Endometrial microvascular endothelial cells (primary cell): ENCODE results near the gene CARD11. TPM values are rescaled to one million over a fixed set of nuclear protein-coding genes. Genes with fewer than 3 reads are reported as not detected.
"Not testable (repeated sequence)": the region's sequence is repeated elsewhere in the genome, so short reads cannot be mapped to it uniquely, and the experiment has no call there.

Source experiments
- in situ Hi-C: cut with HindIII; loops from 2 replicates; pipeline ENCODE4 v1.10.0; 2017; ENCODE audit warnings: low sequenced_read_pairs, low pct_unique_long_range_greater_than_20kb; ENCODE audit errors: inconsistent ontology term
- total RNA-seq: library from RNA; depleted of rRNA; stranded (reverse); fragments of >200 nt; gene quantifications from one replicate; pipeline ENCODE4 v1.2.3, GENCODE V29; 2015; ENCODE audit errors: inconsistent ontology term

The CARD11 gene
- total RNA-seq, 1 donor from 2014 or later: 1.9 TPM

DNA sequence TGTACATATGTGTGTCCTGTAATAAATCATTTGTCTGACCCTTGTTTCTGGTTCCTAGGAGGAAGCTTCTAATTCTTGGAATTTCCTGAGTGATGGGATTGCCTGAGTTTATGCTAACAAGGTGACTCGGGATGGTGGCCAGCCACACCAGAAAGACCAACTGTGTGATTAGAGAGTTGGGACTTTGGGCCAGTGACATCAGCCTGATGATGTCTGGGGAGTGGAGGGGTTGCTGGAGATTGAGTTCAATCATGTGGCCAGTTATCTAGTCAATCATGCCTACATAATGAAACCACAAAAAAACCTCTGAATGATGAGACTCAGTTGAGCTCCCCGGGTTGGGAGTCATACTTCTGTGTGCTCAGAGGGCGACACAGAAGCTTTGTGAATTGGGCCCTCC, 23.5 kb upstream of the CARD11 start:
- in situ Hi-C loops: no loop called here

DNA sequence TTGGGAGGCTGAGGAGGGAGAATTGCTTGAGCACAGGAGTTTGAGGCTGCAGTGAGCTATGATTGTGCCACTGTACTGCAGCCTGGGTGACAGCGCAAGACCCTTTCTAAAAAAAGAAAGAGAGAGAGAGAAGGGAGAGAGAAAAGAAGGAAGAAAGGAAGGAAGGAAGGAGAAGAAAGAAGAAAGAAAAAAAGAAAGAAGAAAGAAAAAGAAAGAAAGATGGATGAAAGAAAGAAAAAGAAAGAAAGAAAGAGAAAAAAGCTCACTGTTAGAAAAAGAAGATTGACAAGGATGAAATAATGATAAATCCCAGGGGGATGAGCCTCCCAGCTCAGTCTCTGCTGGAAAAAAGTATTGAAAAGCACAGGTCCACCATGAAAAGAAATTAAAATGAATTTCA, 22.8 kb upstream of the CARD11 start:
- in situ Hi-C loops: no loop called here

DNA sequence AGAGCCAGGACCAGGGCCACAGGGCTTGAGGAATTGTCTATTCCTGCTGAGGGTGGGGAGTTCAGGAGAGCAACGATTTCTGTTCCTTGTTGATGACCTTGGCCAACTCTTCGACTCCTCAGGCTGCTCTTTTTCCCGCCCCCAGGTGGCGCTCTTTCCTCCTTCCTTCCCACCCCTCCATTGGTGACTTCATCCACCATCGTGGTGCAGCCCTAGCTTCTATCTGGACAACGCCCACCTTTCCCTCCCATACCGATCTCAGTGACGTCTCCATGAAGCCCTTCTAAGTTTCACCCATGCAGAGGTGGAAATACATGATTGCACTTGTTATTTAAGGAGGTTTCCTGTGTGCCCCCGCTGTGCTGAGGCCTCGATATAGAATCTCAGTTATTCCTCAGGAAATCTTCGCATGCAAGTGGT, 22.1 kb upstream of the CARD11 start:
- in situ Hi-C loops: no loop called here

DNA sequence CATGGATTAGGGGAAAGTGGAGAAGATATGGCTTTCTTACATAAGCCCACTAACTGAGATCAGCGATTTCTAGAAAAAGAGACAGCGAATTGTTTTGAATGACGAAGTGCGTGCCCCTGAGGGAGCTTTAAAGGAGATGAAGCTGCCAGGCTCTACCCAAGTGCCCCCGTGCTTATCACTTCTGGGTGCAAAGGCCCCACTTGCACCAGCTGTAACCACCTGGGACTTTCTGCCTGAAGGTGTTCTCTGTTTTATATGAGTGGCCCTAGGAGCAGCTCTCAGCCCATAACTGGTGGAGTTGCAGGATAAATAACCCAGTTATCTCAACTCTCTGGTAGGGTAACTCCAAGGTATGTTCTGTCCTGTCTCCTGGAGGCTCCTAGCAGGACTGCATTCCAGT, 20.4 kb upstream of the CARD11 start:
- in situ Hi-C loops: no loop called here

DNA sequence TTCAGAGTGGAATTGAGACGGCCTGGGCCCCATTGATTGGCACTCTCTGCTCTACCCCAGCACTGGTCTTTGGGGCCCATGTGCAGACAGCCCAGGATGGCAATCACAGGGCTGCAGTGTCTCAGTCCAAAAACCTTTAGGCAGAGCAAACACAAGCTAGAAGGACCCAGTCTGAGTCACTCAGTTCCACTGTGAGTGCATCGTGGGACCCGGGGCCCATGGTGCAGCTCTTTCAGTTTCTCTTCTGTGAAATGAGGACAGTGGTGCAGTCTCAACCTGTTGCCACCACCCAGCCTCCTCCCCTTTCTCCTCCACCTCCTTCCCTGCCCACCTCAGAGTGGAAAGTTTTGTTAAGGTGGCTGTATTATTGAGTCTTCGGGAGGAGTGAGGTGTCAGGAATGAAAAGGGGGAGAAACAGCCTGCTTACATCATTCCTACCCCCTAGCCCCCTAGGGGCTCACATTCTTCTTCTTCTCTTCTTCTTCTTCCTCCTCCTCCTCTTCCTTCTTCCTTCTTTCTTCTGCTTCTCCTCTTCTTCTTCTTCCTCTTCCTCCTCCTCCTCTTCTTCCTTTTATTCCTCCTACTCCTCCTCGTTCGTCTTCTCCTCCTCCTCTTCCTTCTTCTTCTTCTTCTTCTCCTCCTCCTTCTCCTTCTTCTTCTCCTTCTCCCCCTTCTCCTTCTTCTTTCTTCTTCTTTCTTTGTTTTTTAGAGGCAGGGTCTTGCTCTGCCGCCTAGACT, 19.5 kb upstream of the CARD11 start:
- in situ Hi-C loops: no loop called here

DNA sequence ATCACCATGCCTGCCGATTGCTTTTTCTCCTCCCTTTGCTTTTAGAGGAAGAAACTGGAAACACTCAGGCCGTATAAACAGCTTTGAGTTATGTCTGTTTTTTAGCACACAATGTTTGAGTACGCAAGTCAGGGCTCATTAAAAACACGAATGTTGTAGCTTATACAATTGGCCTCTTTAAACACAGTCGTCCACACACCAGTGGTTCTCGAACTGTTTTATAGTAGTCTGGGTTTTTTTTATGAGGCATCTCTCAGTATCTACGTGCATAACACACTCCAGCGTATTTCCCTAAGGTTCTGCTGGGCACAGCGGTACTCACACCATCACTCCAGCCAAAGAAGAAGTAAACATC, 13.4 kb upstream of the CARD11 start:
- in situ Hi-C loops: no loop called here

DNA sequence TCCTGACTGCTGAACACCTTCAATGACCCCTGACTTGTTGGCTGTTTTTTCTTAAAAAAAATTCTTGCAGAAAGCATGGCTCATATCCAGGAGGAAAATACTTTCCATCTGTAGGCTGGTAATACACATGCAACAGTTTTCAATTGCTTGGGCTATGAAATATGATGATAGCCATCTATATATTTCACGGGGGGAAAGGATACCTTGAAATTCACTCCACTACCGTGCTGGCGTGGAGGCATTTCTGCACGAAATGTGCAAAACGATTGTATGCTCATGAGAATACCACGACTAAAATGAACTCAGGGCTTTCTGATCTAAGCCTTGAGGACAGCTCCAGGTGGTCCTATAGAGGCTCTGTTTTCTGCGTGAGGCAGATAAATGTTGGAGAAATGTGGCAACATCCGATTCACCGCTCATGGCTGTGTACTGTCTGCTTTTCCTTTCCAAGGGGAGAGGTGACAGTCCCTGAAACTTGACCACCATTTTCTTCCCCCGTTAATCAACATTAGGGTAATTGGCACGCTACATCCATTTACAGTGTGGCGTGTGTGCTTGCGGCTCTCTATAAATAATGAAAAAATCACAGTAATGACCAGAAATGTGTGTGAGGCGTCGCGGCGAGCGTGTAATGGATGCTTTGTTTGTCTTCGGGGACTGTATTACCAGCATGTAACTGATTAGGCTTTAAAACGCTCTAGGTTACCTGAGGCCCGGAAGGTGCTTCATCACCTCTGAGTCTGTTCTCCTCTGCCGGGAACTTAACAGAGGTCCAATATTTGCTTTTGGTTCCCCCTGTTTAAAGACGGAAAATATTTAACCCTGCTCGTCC, 12.8 kb upstream of the CARD11 start:
- in situ Hi-C loops: no loop called here

DNA sequence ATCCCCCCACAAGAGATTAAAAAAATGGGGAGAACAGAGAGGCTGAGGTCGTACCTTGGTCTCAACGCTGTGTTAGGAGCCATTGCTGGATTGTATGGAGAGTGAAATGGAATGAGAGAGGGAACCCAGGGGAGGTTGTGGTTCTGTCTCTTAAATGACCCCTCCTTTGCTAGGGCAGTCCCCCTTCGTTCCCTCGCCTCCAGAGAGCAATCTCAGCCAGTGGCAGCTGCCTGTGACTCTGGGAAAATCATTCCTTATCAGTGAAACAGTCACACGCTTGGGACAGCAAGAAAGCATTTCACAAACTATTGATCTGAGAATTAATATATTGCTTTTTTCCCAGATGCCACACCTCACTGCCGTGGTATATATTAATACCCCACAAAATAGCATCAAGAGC, 12.0 kb upstream of the CARD11 start:
- in situ Hi-C loops: no loop called here

DNA sequence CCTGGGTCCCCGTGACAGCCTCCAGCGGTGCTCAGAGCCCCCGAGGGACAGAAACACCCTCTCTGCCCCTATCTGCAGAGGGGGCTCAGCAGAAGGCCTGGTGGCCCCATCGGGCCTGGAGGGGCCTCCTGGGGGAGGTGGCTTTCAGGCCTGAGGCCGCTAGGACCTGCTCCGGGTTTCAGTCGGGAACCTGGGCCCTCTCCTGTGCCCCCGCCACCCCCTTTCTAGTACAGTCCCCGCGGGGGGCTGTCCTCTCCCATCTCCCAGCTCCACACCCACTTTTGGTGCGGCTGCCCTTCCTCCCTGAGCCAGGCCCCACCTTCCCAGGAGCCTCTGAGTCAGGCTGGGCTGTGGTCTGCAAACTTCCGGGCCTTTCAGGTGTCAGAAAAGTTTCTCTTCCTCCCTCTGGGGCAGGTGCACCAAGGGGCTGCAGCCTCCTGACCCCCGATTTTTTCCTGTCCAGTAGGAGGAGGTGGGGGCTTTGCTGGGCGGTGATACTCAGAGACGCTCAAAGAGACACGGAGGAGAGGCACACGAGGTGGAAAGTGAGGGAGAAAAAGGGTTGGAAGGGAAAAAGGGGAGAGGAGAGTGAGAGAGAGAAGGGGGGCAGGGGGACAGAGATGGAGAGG, 692 bp downstream of the CARD11 start:
- in situ Hi-C loops: no loop called here

DNA sequence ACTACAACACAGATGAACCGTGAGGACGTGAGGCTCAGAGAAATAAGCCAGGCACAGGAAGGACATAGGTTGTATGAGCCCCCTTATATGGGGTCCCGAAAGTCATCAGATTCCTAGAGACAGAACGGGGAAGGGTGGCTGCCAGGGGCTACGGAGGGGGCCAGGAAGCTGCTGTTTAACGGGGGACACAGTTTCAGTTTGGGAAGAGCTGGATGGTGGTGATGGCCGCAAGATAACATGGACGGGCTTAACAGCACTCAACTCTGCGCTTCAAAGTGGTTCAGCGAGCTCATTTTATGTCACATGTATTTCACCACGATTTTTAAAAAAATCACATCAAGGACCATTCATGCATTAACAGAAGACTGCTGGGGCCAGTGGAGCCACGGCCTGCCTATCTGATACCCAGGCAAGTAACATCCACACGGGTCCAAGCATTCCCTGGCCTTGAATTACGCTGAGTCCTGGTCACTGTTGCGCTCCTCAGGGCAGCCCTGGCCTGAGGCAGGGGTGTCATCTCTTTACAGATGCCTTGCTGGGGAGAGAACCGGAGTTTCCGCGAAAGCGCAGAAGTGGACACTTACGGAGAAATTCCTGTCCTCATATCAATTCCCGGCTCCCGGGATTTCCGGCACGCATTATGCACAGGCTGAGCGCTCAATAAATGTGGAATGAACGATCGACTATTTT, 1.5 kb downstream of the CARD11 start:
- in situ Hi-C loops: no loop called here

DNA sequence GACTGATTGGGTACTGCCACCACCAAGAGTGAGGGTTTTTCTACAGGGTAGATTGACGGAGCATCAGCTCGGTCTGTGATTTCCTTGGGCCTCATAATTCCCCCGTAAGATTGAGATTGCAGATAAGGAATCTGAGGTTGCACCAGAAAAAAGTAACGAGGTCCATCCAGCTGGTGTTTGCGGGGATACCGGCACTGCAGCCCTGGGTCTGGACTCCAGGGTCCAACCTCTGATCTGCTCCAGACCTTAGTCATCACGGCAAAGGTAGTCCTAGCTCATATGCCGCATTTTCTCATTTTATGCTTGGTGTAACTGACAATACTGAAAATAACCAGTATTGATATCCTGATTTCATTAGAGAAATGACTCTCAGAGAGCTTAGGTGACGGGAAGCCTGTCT, 3.9 kb downstream of the CARD11 start:
- in situ Hi-C loops: no loop called here

DNA sequence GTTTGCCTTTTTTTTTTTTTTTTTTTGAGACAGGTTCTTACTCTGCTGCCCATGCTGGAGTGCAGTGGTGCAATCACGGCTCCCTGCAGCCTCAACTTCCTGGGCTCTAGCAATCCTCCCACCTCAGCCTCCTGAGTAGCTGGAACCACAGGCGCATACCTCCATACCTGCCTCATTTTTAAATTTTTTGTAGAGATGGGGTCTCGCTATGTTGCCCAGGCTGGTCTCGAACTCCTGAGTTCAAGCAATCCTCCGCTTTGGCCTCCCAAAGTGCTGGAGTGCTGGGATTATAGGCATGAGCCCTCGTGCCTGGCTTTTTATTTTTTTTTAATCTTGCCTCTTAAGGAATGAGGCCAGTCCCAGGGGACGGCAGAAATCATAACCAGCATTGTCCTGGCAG, 5.7 kb downstream of the CARD11 start:
- in situ Hi-C loops: not testable (repeated sequence)

DNA sequence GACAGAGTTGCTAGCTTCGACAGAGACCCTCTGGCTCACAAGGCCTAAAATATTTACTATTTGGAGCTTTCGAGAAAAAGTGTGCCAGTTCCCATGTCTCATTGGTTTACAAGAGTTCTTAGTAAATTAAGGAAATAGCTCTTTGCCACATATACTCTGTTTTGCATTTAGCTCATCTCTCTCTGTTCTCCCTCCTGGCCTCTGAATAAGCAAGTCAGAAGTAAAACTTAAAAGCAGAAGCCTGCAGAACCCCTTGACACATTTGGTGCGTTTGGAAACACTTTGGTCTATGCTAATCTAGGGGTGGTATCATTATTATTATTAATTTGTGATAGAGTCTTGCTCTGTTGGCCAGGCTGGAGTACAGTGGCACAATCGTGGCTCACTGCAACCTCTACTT, 6.4 kb downstream of the CARD11 start:
- in situ Hi-C loops: no loop called here

DNA sequence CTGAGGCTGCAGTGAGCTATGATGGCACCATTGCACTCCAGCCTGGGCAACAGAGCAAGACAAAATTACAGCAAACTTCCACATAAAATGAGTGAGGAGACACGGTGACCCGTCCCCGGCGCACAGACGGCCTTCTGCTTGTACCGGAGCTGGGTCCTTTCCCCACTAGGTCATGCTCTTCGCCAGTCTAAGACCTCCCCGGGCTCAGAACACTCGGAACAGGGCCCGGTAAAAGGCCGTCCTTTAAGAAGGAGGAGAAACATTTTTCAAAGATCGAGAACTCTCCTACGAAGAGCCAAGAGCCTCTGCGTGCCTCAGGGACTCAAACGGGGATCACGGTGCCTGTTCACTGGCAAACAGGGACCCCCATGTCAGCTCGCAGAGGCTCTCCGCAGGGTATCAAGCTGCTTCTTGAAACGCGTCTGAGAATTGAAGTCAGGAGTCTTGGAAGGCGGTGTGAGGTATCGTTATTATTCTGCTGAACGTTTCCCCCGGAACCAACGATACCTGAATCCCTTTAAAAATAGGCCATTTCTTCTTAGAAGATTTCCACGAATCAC, 9.0 kb downstream of the CARD11 start:
- in situ Hi-C loops: no loop called here

DNA sequence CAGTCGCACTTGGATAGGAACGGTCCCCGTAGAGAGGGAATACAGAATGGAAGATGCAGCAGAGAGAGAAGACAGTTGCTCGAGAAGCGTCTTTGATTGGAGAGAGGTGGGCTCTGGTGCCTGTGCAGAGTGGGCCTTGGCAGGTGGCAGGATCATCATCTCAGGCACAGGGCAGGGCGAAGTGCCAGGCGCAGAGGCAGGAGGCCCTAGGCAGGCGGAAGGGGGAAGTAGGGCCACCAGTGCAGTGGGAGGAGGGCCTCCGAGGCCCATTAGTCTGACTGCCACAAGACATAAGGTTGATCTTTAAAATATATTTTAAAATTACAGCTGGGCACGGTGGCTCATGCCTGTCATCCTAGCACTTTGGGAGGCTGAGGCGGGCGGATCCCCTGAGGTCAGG, 10.1 kb downstream of the CARD11 start:
- in situ Hi-C loops: no loop called here

DNA sequence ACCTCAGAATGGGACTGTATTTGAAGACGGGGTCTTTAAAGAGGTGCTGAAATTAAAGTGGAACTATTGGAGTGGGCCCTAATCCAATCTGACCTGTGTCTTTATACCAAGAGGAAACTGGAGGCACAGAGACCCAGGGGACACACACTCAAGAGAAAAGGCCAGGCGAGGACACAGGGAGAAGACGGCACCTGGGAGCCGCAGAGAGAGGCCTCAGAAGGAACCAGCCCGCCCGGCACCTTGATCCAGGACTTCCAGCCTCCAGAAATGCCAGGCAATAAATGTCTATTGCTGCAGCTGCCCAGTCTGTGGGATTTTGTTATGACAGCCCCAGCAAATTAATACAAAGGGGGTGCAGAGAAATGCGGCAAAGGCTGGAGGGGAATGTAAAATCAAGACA, 10.5 kb downstream of the CARD11 start:
- in situ Hi-C loops: no loop called here

DNA sequence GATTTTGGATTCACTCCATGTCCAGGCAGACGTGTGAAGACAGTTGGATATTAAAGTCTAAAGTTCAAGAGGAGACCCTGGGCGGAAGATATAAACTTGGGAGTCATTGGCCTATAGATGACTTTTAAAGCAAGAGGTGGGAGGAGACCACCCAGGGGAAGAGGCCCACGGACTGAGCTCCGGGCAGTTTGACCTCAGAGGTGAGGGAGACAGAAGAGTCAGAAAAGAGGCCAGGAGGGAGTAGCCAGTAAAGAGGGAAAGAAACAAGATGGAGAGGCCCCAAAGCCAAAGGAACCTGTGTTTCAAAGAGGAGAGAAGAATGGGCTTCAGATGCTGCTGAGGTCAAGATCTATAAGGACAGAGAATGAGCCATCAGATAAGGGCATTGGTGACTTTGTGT, 11.4 kb downstream of the CARD11 start:
- in situ Hi-C loops: no loop called here

DNA sequence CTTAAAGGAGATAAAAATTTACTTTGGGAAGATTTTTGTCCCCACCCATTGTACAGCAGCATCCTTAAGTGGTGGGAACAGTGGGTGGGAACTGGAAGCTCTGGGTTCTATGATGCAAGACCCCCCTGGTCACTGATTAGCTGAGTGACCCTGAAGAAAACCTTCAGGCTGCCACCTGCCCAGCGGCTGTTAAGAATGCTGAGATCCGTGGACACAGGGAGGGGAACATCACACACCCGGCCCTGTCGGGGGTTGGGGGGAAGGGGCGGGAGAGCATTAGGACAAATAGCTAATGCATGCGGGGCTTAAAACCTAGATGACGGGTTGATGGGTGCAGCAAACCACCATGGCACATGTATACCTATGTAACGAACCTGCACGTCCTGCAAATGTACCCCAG, 14.5 kb downstream of the CARD11 start:
- in situ Hi-C loops: no loop called here

DNA sequence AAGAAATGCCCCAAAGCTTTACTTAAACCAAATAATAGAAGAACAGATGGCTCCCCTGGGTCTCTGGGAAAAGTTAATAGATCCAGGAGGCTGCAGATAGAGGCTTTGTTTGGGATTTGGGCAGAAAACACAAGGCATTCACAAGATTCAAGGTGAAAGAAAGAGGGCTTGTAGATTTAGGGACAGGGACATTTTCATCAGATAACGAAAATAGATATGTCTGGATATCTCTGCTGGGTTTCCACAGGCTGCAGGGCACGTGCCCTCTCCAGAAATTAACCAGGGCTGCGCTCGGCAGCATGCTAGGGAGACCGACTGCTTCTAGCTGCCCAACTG, 14.9 kb downstream of the CARD11 start:
- in situ Hi-C loops: no loop called here
